CD4-positive, alpha-beta T cell treated with Interleukin-1 beta for 1 hour (primary cell): ENCODE data around the gene PRAMEF2.
"Not testable (repeated sequence)": the region's sequence is repeated elsewhere in the genome, so short reads cannot be mapped to it uniquely, and the experiment has no call there.

Source experiments
- DNase-seq, 2 donors: peaks; one replicate each; pipeline ENCODE4 v3.0.0-alpha.2; 2020 to 2022

PRAMEF2 gene

GRCh38 chr1:12856786-12857185 lies at the start of gene PRAMEF2:
Gene PRAMEF2 (plus strand): TSS chr1:12857086. CDS start chr1:12859010, 1,924 bp downstream.
- DNase-seq: not testable (repeated sequence)

DNA sequence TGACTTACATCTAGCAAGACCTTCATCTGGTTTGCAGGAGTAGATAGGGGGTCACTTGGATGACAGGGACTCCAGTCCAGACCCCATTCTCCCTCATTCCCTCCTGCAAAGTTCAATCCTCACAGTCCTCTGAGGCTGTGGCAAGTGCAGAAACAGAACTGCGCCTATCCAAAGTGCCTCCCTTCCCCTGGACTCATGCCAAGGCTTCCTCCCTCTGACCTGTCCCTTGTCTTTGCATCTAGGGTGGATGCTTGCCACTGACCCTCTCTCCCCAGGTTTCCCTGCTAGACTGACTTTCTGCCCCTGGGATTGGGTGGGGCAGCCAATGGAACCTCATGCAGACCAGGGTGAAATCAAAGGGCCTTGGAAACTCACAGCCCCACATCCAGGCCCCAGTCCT lies 47.0 kb upstream of the PRAMEF2 start:
- DNase-seq: no peak

GRCh38 chr1:12810691-12811408 lies 46.0 kb upstream of the PRAMEF2 start:
- DNase-seq: no peak

DNA sequence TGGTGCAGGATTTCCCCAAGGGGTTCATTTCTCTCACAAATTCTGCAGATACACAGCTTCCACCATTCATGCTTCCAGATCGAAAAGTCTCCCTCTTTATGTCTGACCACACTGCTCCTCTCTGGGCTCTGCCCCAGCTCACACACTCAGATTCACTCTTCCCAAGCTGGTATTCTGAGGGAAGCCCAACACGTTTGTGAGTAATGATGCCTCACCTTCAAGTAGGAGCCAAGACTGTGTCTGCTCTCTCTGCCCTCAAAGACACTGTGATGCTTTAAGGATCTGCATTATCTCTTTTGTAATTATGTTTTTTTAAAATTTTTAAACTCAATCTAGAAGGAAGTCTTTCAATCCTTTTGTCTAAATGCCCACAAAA lies 45.5 kb upstream of the PRAMEF2 start:
- no peak for DNase-seq

- not testable (repeated sequence) for DNase-seq
These were observed 37.8 kb upstream of the PRAMEF2 start for GRCh38 chr1:12819061-12819460.

DNA sequence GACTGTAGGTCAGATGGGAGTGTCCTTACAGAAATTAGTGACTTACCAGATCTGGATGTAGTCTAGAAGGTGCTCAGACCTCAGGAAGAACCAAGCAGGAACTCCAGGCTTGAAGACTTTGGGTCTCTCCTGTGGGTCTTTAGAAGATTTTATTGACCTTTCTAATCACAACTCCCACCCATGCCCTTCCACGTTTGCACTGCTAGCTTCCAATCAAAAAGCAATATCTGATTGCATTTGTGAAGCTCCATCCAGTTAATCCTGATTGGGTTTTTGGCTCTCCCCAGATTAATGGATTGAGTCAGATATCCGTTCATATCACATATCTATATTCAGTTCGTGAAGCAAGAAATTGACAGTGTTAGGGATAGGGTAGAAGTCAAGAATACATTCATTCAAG lies 25.6 kb upstream of the PRAMEF2 start, which contains the start of gene PRAMEF11:
PRAMEF11 (minus strand) TSS at position 101 of the 400 bp plus-strand sequence. CDS start 2,621 bp downstream, outside the sequence.
- not testable (repeated sequence) for DNase-seq

DNA sequence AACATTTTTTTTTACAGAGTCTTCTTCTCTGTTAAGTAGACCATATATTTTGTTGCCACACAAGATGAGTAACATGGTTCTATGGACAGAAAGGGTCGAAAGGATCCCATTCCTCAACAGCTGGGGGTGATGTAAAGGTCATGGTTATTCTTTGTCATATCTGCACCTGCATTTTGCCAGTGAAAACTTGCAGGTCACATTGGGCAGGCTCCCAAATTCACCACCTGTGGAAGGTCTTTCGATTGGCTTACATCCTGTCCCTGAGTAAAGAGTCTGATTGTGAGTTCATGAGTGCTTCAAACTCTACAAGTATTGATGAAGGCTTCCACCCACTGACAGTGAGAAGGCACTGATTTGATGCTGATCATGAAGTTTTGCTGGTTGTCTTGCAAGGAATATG lies 23.6 kb upstream of the PRAMEF2 start:
- not testable (repeated sequence) for DNase-seq

GRCh38 chr1:12848620-12849019 lies 8.3 kb upstream of the PRAMEF2 start, which contains the start of gene HNRNPCL1:
Gene HNRNPCL1 (minus strand): TSS chr1:12848720. CDS start chr1:12848289, 431 bp downstream.
- not testable (repeated sequence) for DNase-seq

GRCh38 chr1:12851779-12852178 lies 5.1 kb upstream of the PRAMEF2 start:
- no peak for DNase-seq

DNA sequence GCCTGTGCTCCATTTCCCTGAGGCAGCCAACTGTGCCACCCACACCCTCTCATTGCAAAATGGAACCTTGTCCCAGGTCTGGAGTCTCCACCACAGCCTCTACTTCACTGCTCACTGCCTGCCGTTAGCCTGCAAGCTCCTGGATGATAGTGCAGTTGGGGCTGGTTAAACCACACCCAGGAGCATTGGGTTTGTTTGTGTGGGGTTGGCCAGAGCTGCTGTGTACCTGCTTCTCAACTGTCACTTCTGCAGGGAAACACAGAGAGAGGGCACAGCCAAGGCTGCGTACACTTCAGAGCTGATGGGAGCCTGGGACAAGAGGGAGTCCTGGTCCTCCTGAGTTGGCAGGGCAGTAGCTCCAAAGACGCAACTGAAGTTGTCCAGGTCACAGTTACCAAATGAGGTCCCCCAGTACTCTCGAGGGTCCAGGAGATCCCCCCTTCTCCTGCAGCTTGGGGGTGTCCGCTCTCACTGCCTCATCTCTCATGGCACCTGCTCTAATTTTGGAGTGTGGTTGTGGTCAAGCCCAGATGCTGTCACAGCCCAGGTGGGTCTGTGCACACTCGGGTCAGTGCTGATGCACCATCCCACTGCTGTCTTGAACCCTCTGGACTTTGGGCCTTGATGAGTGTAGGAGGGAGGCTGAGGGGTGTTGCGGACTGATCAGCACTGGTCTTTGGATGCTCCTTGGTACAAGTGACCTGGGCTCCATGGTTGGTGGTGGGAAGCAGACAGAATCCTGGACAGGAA lies 6.4 kb downstream of the PRAMEF2 start:
- DNase-seq: not testable (repeated sequence)

DNA sequence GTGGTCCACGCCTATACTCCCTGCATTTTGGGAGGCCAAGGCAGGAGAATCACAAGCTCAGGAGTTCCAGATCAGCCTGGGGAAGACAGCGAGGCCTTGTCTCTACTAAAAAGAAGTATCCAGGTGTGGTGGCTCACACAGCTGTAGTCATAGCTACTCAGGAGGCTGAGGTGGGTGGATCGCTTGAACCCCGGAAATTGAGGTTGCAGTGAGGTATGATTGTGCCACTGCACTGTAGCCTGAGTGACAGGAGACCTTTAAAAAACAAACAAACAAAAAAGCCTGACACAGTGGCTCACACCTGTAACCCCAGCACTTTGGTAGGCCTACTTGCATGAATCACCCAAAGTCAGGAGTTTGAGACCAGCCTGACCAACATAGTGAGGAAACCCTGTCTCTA lies 21.6 kb downstream of the PRAMEF2 start:
- DNase-seq: not testable (repeated sequence)

DNA sequence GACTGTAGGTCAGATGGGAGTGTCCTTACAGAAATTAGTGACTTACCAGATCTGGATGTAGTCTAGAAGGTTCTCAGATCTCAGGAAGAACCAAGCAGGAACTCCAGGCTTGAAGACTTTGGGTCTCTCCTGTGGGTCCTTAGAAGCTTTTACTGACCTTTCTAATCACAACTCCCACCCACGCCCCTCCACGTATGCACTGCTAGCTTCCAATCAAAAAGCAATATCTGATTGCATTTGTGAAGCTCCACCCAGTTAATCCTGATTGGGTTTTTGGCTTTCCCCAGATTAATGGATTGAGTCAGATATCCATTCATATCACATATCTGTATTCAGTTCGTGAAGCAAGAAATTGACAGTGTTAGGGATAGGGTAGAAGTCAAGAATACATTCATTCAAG lies 29.2 kb downstream of the PRAMEF2 start, which contains the start of gene PRAMEF4:
PRAMEF4 (minus strand) TSS at position 101 of the 400 bp plus-strand sequence. CDS start 2,807 bp downstream, outside the sequence.
- DNase-seq: not testable (repeated sequence)

- DNase-seq: not testable (repeated sequence)
These were observed 41.3 kb downstream of the PRAMEF2 start, which contains the start of gene PRAMEF10 for GRCh38 chr1:12898170-12898569. Gene PRAMEF10 (minus strand): TSS chr1:12898270. CDS start chr1:12895847, 2,423 bp downstream.

GRCh38 chr1:12899186-12899585 lies 42.3 kb downstream of the PRAMEF2 start:
- DNase-seq: not testable (repeated sequence)

DNA sequence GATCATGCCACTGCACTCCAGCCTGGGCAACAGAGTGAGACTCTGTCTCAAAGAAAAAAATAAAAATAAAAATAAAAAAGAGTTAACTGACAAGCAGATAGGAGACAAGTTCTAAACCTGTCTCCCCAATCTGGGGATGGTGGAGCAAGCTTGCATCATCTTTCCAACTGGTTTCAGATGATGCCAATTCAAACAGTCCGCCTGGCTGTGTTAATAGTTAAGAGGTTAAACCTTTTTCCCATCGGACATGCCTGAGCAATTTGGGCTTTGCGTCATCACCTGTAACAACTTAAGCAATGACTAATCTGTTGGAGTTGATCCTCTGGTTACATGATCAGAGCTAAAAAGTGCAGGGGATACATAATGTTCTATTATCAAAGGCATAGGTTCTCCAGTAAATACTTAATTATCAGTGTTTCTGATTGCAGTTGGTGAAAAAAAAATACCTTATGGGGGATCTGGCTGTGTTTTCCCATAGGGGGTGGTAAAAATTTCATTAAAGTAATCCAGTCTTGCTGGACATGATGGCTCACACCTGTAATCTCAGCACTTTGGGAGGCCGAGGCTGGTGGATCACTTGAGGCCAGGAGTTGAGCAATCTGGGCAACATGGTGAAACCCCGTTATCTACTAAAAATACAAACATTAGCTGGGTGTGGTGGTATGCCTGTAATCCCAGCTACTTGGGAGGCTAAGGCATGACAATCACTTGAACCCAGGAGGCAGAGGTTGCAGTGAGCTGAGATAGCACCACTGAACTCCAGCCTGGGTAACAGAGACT lies 47.1 kb downstream of the PRAMEF2 start:
- not testable (repeated sequence) for DNase-seq
